Adrenal gland (tissue), 12 donors: ENCODE measurements around the gene PPP1R37. TPM values are rescaled to one million over a fixed set of nuclear protein-coding genes. Genes with fewer than 3 reads are reported as not detected.

Source experiments
- DNase-seq, 7 donors: peaks; one replicate each; pipeline ENCODE4 v3.0.0-alpha.2; 2019 to 2020
- H3K27ac ChIP-seq, 5 donors: fragments of 200-600 bp; sonication (generic) in 4 of 5; 1 replicate in 3 of 5; 2 replicates in 2 of 5; pipeline versions ENCODE4 v1.5.1 to v1.8.0; 2016 to 2020; ENCODE audit warnings: mild to moderate bottlenecking in 1 of 5
- H3K27me3 ChIP-seq: fragments of 200-600 bp; 2 replicates; pipeline ENCODE4 v1.8.0; 2021
- H3K36me3 ChIP-seq, 2 donors: fragments of 200-600 bp; replicated peaks in 1 of 2; 1 replicate in 1 of 2; 2 replicates in 1 of 2; pipeline versions ENCODE4 v1.5.1 to v1.8.0; 2018 to 2022
- H3K4me1 ChIP-seq, 2 donors: fragments of 200-600 bp; replicated peaks in 1 of 2; 1 replicate in 1 of 2; 2 replicates in 1 of 2; pipeline versions ENCODE4 v1.5.1 to v1.8.0; 2018 to 2021
- H3K4me3 ChIP-seq, 4 donors: fragments of 200-600 bp; sonication (generic) in 3 of 4; one replicate each; pipeline ENCODE4 v1.5.1; 2016 to 2018
- H3K9me3 ChIP-seq, 3 donors: fragments of 200-600 bp; sonication (generic) in 1 of 3; replicated peaks in 1 of 3; 1 replicate in 2 of 3; 2 replicates in 1 of 3; pipeline versions ENCODE4 v1.5.1 to v1.8.0; 2016 to 2021
- POLR2A ChIP-seq, 2 donors: fragments of 450-650 bp; IDR thresholded peaks; one replicate each; pipeline ENCODE4 v1.6.1; 2017; ENCODE audit warnings: antibody characterized with exemption in 2 of 2, mild to moderate bottlenecking in 2 of 2, moderate library complexity in 1 of 2
- WGBS, 4 donors: extraction: QIAGEN DNeasy Blood & Tissue Kit in 2 of 4; methylation state at CpG; one replicate each; pipeline versions ENCODE4 v1.1.5 to v1.1.7; 2013 to 2017; 5-methylcytosine and 5-hydroxymethylcytosine counted together
- intact Hi-C, 2 donors: fragments of 100-400 bp; cut with DNase I; formaldehyde crosslinking; loops; one replicate each; pipeline versions ENCODE4 v1.14.1 to v1.15.0; 2022 to 2023
- polyA plus RNA-seq, 3 donors: library from polyadenylated mRNA; stranded (reverse); fragments of 200-250 nt in 2 of 3; fragments of 350-450 nt in 1 of 3; fragmentation: Illumina TruSeq in 1 of 3; extraction: RNeasy Lipid Tissue Mini Kit (QIAGEN cat#74804) in 1 of 3; gene quantifications; one replicate each; pipeline ENCODE4 v1.2.3, GENCODE V29; 2013 to 2014
- total RNA-seq, 9 donors: library from RNA; depleted of rRNA in 4 of 9; stranded (reverse); fragments of >200 nt in 4 of 9; fragments of 120-200 nt in 1 of 9; fragmentation: NEBNext Ultra II Directional in 1 of 9; extraction: Animal tissue kit (Norgen Biotek cat#: 25700) in 1 of 9; gene quantifications; one replicate each; pipeline versions ENCODE4 v1.1.0 to v1.2.4, GENCODE V29; 2013 to 2023
- TF ChIP-seq, protein P1 (sequence below), 6 experiments: fragments of 450-650 bp in 4 of 6; fragments of 200-600 bp in 2 of 6; sonication (generic) in 1 of 6; IDR thresholded peaks; 1 replicate in 5 of 6; 2 replicates in 1 of 6; pipeline versions ENCODE4 v1.5.1 to v1.8.0; 2016 to 2021; ENCODE audit warnings: antibody characterized with exemption in 6 of 6, mild to moderate bottlenecking in 2 of 6, moderate library complexity in 1 of 6
- donor health status: healthy with polysubstance abuse.
- donor health status: Bipolar disorder and iron deficiency.
- donor health status: DM: yes; HTN: yes; CAD: no.
- donor health status: DM: no; HTN: no; CAD: no.
- donor health status: DM: no; HTN: no; CAD: no.
- donor health status: DM: yes; HTN: yes; CAD: no.

PPP1R37 gene
- total and polyA plus RNA-seq, 12 donors, result 16.4 to 244 (median 51.8) TPM

DNA sequence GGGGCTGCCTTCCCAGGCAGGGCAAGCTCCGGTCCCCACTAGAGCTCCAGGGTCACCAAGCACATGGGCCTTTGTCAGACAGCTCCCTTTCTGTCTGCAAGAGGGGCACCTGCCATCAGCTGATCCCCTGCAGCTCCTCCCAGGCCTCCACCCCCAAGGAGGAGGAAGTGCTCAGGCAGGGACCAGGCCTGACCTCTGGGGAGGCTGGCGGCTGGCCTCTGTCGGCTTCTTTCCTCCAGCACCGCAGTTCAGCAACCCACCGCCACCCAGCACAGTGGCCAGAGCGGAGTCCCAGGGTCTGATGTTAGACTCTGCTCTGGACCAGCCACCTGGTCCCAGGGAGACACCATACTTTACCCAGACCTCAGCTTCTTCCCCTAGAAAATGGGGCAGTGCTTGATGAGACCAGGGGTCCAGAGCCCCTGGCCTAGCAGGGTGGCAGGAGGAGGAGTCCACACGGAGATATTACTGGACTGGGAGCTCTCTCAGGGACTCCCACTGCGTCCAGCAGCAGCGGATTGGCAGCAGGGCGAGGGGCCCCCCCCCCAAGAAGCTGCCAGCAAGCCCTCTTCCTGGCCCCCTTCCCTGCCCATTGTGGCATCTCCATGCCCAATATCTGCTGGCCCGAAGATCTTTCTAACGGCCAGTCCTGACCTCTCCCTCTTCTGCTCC is 43.7 kb downstream of the PPP1R37 start:
- DNase-seq, result no peak
- intact Hi-C loops, result no loop called here
- WGBS, 4 donors, result 40 to 77% (median 61%) methylated on average over 2 to 12 of the region's 12 CpGs
- H3K36me3 ChIP-seq, result peaks cover 0 to 11% of the 10 kb centered on the region in 2 donors
- H3K4me1 ChIP-seq, result peaks cover 17 to 26% of the 10 kb centered on the region in 2 donors
- no peak overlapping the region for H3K4me3 ChIP-seq
- H3K9me3 ChIP-seq, result no peaks in the 10 kb centered on the region
- TF ChIP-seq, protein P1, sequence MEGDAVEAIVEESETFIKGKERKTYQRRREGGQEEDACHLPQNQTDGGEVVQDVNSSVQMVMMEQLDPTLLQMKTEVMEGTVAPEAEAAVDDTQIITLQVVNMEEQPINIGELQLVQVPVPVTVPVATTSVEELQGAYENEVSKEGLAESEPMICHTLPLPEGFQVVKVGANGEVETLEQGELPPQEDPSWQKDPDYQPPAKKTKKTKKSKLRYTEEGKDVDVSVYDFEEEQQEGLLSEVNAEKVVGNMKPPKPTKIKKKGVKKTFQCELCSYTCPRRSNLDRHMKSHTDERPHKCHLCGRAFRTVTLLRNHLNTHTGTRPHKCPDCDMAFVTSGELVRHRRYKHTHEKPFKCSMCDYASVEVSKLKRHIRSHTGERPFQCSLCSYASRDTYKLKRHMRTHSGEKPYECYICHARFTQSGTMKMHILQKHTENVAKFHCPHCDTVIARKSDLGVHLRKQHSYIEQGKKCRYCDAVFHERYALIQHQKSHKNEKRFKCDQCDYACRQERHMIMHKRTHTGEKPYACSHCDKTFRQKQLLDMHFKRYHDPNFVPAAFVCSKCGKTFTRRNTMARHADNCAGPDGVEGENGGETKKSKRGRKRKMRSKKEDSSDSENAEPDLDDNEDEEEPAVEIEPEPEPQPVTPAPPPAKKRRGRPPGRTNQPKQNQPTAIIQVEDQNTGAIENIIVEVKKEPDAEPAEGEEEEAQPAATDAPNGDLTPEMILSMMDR (IDR thresholded peaks at IDR 0.05), result no peak
- no peak for TF ChIP-seq POLR2A (IDR thresholded peaks at IDR 0.05)
- peak overlapping the region in 2 of 5 donors; percentile 59 to 67 for H3K27ac ChIP-seq
- no peaks in the 10 kb centered on the region for H3K27me3 ChIP-seq

DNA sequence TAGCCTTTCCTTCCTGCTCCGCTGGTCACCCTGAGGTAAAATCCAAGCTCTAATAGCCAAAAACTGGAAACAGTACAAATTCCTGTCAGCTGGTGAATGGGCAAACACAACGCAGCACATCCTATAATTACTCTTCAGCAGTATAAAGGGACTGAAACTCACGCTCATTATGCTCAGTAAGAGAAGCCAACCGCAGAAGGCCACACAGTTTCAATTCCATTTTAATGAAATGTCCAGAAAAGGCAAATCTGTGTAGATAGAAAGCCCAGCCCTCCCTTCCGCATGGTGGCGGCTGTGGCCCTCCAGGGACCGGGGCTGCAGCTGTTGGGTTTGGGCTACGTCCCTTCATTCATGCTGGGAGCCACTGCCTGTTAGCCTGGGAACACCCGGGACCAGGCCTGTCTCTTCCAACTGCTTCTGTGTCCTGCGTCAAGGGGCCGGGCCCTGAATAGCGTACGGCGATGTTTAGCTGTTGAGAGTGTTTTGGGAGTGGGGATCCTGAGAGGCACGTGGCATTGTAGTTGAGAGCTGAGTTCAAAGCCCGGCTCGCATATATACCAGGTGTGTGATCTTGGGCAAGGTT is 44.3 kb downstream of the PPP1R37 start:
- WGBS, 4 donors, result 79 to 93% (median 86%) methylated on average over 14 to 17 of the region's 17 CpGs
- TF ChIP-seq, protein P1 (IDR thresholded peaks at IDR 0.05), result no peak
- no peak for TF ChIP-seq POLR2A (IDR thresholded peaks at IDR 0.05)
- Histone ChIP-seq H3K27me3 (no peaks in the 10 kb centered on the region), H3K27ac (peak overlapping the region in 3 of 5 donors; percentile 56 to 67 (median 59)), H3K36me3 (peaks cover 0 to 17% of the 10 kb centered on the region in 2 donors), H3K9me3 (no peaks in the 10 kb centered on the region), H3K4me1 (peaks cover 17 to 26% of the 10 kb centered on the region in 2 donors), H3K4me3 (no peak overlapping the region)
- no peak for DNase-seq
- intact Hi-C loops, result no loop called here

DNA sequence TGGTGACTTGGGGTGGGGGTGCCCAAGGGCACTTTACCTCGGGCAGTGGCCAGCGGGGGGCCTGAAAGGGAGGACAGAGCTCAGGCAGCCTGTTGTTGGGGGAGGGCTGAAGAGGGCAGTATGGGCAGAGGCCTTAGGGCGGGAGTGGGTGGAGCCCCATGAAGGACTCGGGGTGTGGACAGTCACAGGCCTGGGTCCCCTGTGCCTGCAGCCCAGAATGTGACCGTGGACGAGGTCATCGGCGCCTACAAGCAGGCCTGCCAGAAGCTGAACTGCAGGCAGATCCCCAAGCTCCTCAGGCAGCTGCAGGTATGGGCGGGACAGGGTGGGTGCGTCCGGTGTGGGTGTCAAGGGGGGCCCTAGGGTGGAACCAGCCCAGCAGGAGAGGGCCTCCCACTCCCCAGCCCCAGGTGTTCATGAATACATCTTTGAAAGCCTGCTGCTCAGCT is 45.3 kb downstream of the PPP1R37 start:
- Histone ChIP-seq H3K27me3 (no peaks in the 10 kb centered on the region), H3K4me3 (no peak overlapping the region), H3K9me3 (no peaks in the 10 kb centered on the region), H3K27ac (peak overlapping the region in 3 of 5 donors; percentile 56 to 79 (median 59)), H3K4me1 (peaks cover 23 to 36% of the 10 kb centered on the region in 2 donors), H3K36me3 (peaks cover 0 to 22% of the 10 kb centered on the region in 2 donors)
- intact Hi-C loops, result no loop called here
- DNase-seq, result peak; percentile 66 to 88 (median 82)
- 46 to 60% (median 55%) methylated on average over 9 to 11 of the region's 11 CpGs for WGBS, 4 donors
- TF ChIP-seq, protein P1 (IDR thresholded peaks at IDR 0.05), result no peak
- TF ChIP-seq POLR2A (IDR thresholded peaks at IDR 0.05), result peak in 1 of 2 donors; percentile 38

DNA sequence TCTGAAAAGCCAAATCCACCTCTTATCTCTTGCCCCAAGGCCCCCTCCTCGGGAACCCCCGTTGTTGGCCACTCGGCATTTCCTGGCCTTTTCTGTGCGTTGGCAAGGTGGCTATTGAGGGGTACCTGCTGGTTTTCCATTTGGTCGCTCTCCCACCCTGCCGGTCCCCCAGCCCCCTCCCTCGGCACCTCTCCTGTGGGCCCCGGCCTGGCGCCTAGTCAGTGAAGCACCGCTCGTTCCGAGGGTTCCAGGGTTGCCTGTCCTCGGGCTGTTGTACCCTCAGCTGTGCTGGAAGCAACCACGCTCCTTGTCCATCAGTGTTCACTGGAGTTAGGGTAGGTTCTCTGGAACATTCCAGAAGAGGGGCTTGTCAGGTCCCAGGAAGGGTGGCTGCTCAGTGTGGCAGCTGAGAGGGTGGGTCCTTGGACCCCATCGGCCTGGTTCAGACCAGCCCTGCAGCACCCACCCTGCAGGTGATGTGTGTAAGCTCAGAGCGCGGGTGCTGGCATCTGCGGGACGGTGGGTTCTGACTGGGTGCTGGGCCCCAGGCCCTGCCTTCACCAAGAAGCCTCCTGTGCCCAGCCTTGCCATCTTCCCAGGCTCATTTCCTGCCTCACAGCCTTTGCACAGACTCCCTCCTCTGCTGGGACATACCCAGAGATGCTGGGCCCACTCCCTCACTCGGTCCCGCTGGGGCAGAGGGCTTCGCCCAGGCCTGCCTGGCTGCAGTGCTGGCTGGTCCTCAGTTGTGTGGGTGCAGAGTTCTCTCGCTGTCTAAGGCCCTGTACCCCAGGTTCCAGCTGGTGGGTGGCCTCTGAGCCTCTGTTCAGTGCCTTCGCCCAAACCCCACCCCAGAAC is 46.5 kb downstream of the PPP1R37 start:
- no peak for DNase-seq
- intact Hi-C loops, result loop anchor here in 1 of 2 donors (5.0 kb wide), 1 partner anchor 77 kb away; no protein-coding TSS in a partner anchor
- 89 to 94% (median 91%) methylated on average over 13 to 24 of the region's 24 CpGs for WGBS, 4 donors
- peaks cover 0 to 22% of the 10 kb centered on the region in 2 donors for H3K36me3 ChIP-seq
- H3K4me1 ChIP-seq, result peaks cover 23 to 41% of the 10 kb centered on the region in 2 donors
- TF ChIP-seq, protein P1 (IDR thresholded peaks at IDR 0.05), result no peak
- TF ChIP-seq POLR2A (IDR thresholded peaks at IDR 0.05), result no peak
- no peaks in the 10 kb centered on the region for H3K9me3 ChIP-seq
- no peaks in the 10 kb centered on the region for H3K27me3 ChIP-seq
- no peak overlapping the region for H3K4me3 ChIP-seq
- H3K27ac ChIP-seq, result no peak overlapping the region
